ENCODE measurements around the gene KLF9.

Gene KLF9

GRCh38 chr9:70438341-70438928 lies 24.0 kb upstream of the KLF9 start:
- Mint-ChIP-seq H3K27ac (no peak overlapping the region), H3K4me3 (no peak overlapping the region), H3K36me3 (ENCODE audit: low read depth) (no peaks in the 10 kb centered on the region), H3K9me3 (no peaks in the 10 kb centered on the region), H3K27me3 (no peaks in the 10 kb centered on the region), H3K4me1 (peaks cover 7% of the 10 kb centered on the region)
- no peak for DNase-seq
- ATAC-seq, result no peak

- no peaks in the 10 kb centered on the region for H3K27me3 Mint-ChIP-seq
- H3K4me3 Mint-ChIP-seq, result no peak overlapping the region
- H3K9me3 Mint-ChIP-seq, result peaks cover 4% of the 10 kb centered on the region
- no peak overlapping the region for H3K27ac Mint-ChIP-seq
- H3K4me1 Mint-ChIP-seq, result peaks cover 7% of the 10 kb centered on the region
- H3K36me3 Mint-ChIP-seq (ENCODE audit: low read depth), result no peaks in the 10 kb centered on the region
- no peak for ATAC-seq
- DNase-seq, result no peak
Observed at GRCh38 chr9:70435948-70436347, 21.5 kb upstream of the KLF9 start.

GRCh38 chr9:70429899-70430298 lies 15.4 kb upstream of the KLF9 start:
- Mint-ChIP-seq H3K9me3 (peaks cover 4% of the 10 kb centered on the region), H3K36me3 (ENCODE audit: low read depth) (no peaks in the 10 kb centered on the region), H3K27me3 (no peaks in the 10 kb centered on the region), H3K4me1 (no peaks in the 10 kb centered on the region), H3K4me3 (no peak overlapping the region), H3K27ac (no peak overlapping the region)
- no peak for ATAC-seq
- DNase-seq, result no peak

GRCh38 chr9:70428781-70429180 lies 14.3 kb upstream of the KLF9 start:
- Mint-ChIP-seq H3K27ac (no peak overlapping the region), H3K4me1 (no peaks in the 10 kb centered on the region), H3K36me3 (ENCODE audit: low read depth) (no peaks in the 10 kb centered on the region), H3K9me3 (peaks cover 4% of the 10 kb centered on the region), H3K4me3 (no peak overlapping the region), H3K27me3 (no peaks in the 10 kb centered on the region)
- ATAC-seq (no peak), DNase-seq (no peak)

GRCh38 chr9:70427161-70427945 lies 12.9 kb upstream of the KLF9 start:
- peaks cover 4% of the 10 kb centered on the region for H3K9me3 Mint-ChIP-seq
- ATAC-seq (no peak), DNase-seq (no peak)
- no peak overlapping the region for H3K4me3 Mint-ChIP-seq
- H3K36me3 Mint-ChIP-seq (ENCODE audit: low read depth), result no peaks in the 10 kb centered on the region
- peaks cover 5% of the 10 kb centered on the region for H3K4me1 Mint-ChIP-seq
- no peaks in the 10 kb centered on the region for H3K27me3 Mint-ChIP-seq
- no peak overlapping the region for H3K27ac Mint-ChIP-seq

- Mint-ChIP-seq H3K9me3 (no peaks in the 10 kb centered on the region), H3K4me3 (no peak overlapping the region), H3K27ac (no peak overlapping the region), H3K27me3 (no peaks in the 10 kb centered on the region), H3K4me1 (peaks cover 26% of the 10 kb centered on the region), H3K36me3 (ENCODE audit: low read depth) (no peaks in the 10 kb centered on the region)
- no peak for DNase-seq
- no peak for ATAC-seq
Observed at GRCh38 chr9:70425192-70425591, 10.7 kb upstream of the KLF9 start.

- no peak for ATAC-seq
- no peaks in the 10 kb centered on the region for H3K36me3 Mint-ChIP-seq (ENCODE audit: low read depth)
- H3K4me1 Mint-ChIP-seq, result peaks cover 39% of the 10 kb centered on the region
- H3K27me3 Mint-ChIP-seq, result no peaks in the 10 kb centered on the region
- H3K27ac Mint-ChIP-seq, result peak overlapping the region; percentile 99
- no peak for DNase-seq
- no peaks in the 10 kb centered on the region for H3K9me3 Mint-ChIP-seq
- H3K4me3 Mint-ChIP-seq, result peak overlapping the region; percentile 3
Observed at GRCh38 chr9:70422371-70423043, 8.1 kb upstream of the KLF9 start.

- no peak for DNase-seq
- peak overlapping the region; percentile 99 for H3K27ac Mint-ChIP-seq
- H3K9me3 Mint-ChIP-seq, result no peaks in the 10 kb centered on the region
- no peaks in the 10 kb centered on the region for H3K27me3 Mint-ChIP-seq
- H3K4me3 Mint-ChIP-seq, result peak overlapping the region; percentile 91
- ATAC-seq, result no peak
- no peaks in the 10 kb centered on the region for H3K36me3 Mint-ChIP-seq (ENCODE audit: low read depth)
- H3K4me1 Mint-ChIP-seq, result peaks cover 41% of the 10 kb centered on the region
Observed at GRCh38 chr9:70421272-70422180, 7.1 kb upstream of the KLF9 start.

- peaks cover 41% of the 10 kb centered on the region for H3K4me1 Mint-ChIP-seq
- H3K27me3 Mint-ChIP-seq, result no peaks in the 10 kb centered on the region
- DNase-seq (peak; percentile 60), ATAC-seq (peak; percentile 8)
- no peaks in the 10 kb centered on the region for H3K9me3 Mint-ChIP-seq
- peak overlapping the region; percentile 99 for H3K27ac Mint-ChIP-seq
- peak overlapping the region; percentile 91 for H3K4me3 Mint-ChIP-seq
- no peaks in the 10 kb centered on the region for H3K36me3 Mint-ChIP-seq (ENCODE audit: low read depth)
Observed at GRCh38 chr9:70420441-70421271, 6.2 kb upstream of the KLF9 start.

- ATAC-seq, result peak; percentile 63
- Mint-ChIP-seq H3K4me3 (peak overlapping the region; percentile 91), H3K36me3 (ENCODE audit: low read depth) (no peaks in the 10 kb centered on the region), H3K4me1 (peaks cover 47% of the 10 kb centered on the region), H3K27me3 (no peaks in the 10 kb centered on the region), H3K9me3 (no peaks in the 10 kb centered on the region), H3K27ac (peak overlapping the region; percentile 99)
- DNase-seq, result peak; percentile 85
Observed at GRCh38 chr9:70419556-70420440, 5.3 kb upstream of the KLF9 start.

- DNase-seq (peak; percentile 87), ATAC-seq (peak; percentile 41)
- no peaks in the 10 kb centered on the region for H3K36me3 Mint-ChIP-seq (ENCODE audit: low read depth)
- H3K9me3 Mint-ChIP-seq, result no peaks in the 10 kb centered on the region
- H3K4me1 Mint-ChIP-seq, result peaks cover 55% of the 10 kb centered on the region
- no peaks in the 10 kb centered on the region for H3K27me3 Mint-ChIP-seq
- H3K4me3 Mint-ChIP-seq, result peak overlapping the region; percentile 91
- H3K27ac Mint-ChIP-seq, result peak overlapping the region; percentile 99
Observed at GRCh38 chr9:70418822-70419555, 4.5 kb upstream of the KLF9 start.

- H3K9me3 Mint-ChIP-seq, result no peaks in the 10 kb centered on the region
- peaks cover 54% of the 10 kb centered on the region for H3K4me1 Mint-ChIP-seq
- DNase-seq, result no peak
- H3K27ac Mint-ChIP-seq, result no peak overlapping the region
- H3K27me3 Mint-ChIP-seq, result peaks cover 8% of the 10 kb centered on the region
- peaks cover 10% of the 10 kb centered on the region for H3K36me3 Mint-ChIP-seq (ENCODE audit: low read depth)
- no peak overlapping the region for H3K4me3 Mint-ChIP-seq
- ATAC-seq, result no peak
Observed at GRCh38 chr9:70415476-70415875, 1.0 kb upstream of the KLF9 start.
